Ectodermal cell (in vitro differentiated cells): ENCODE data around the gene APOL2.
"Not testable (repeated sequence)": the region's sequence is repeated elsewhere in the genome, so short reads cannot be mapped to it uniquely, and the experiment has no call there.

ENCODE experiments used
- H3K27ac ChIP-seq: 2 replicates; pipeline ENCODE4 v1.7.0; 2013; ENCODE audit warnings: mild to moderate bottlenecking, low read depth, low read length; ENCODE audit not compliant: insufficient read depth, poor library complexity, severe bottlenecking
- H3K27me3 ChIP-seq: 2 replicates; pipeline ENCODE4 v1.7.0; 2013; ENCODE audit warnings: mild to moderate bottlenecking, low read length; ENCODE audit not compliant: insufficient read depth, control insufficient read depth, poor library complexity, severe bottlenecking
- H3K36me3 ChIP-seq: one replicate; pipeline ENCODE4 v1.7.0; 2013; ENCODE audit warnings: low read length; ENCODE audit not compliant: control insufficient read depth, insufficient read depth
- H3K4me1 ChIP-seq: one replicate; pipeline ENCODE4 v1.7.0; 2013; ENCODE audit warnings: low read length; ENCODE audit not compliant: control insufficient read depth, insufficient read depth
- H3K4me3 ChIP-seq: 2 replicates; pipeline ENCODE4 v1.7.0; 2013; ENCODE audit warnings: low read depth, low read length, control low read depth; ENCODE audit not compliant: insufficient read depth
- H3K9me3 ChIP-seq: 2 replicates; pipeline ENCODE4 v1.7.0; 2013; ENCODE audit warnings: mild to moderate bottlenecking, low read length, moderate library complexity; ENCODE audit not compliant: control insufficient read depth
- WGBS, 2 experiments: methylation state at CpG; one replicate each; pipeline ENCODE4 v1.1.7; 2013; ENCODE audit warnings: missing lambda C conversion rate in 2 of 2; 5-methylcytosine and 5-hydroxymethylcytosine counted together

APOL2 gene

DNA sequence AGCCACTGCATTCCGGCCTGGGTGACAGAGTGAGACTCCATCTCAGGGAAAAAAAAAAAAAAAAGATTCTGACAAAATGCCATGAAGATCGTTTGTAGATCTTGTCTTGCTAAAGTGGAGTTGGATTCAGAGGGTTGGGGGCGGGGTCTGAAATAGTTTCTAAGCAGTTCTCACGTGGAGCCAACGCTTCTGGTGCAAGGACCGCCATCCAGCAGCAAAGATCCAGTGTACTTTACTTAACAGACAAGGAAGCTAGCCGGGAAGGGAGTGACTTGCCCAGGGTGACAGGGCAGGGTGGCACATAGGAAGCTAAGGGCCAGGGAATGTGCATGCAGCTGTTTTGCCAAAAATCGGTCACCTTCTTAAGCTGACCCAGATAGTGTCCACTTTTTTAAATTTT, 41.1 kb upstream of the APOL2 start:
- WGBS, 2 experiments: 91 to 94% methylated on average over 8 of the region's 8 CpGs
- Histone ChIP-seq H3K27me3 (no peaks in the 10 kb centered on the region), H3K36me3 (peaks cover 24% of the 10 kb centered on the region), H3K27ac (no peak overlapping the region), H3K4me3 (no peak overlapping the region), H3K9me3 (no peaks in the 10 kb centered on the region), H3K4me1 (no peaks in the 10 kb centered on the region)

DNA sequence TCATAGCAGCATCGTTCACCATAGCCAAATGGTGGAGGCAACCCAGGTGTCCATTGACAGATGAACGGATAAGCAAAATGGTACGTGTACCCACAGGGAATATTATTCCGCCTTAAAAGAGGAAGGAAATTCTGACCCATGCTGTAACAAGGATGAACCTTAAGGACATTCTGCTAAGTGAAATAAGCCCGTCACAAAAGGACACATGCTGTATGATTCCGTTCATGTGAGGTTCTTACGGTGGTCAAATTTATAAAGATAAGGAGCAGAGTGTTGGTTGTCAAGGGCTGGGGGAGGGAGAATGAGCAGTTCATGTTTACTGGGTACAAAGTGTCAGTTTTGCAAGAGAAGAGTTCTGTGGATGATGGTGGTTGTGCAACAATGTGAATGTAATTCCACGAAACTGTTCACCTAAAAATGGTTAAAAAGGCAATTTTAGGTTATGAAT, 39.9 kb upstream of the APOL2 start:
- no peaks in the 10 kb centered on the region for H3K9me3 ChIP-seq
- no peak overlapping the region for H3K27ac ChIP-seq
- WGBS, 2 experiments: 91 to 96% methylated on average over 8 of the region's 8 CpGs
- H3K27me3 ChIP-seq: no peaks in the 10 kb centered on the region
- H3K36me3 ChIP-seq: peaks cover 13% of the 10 kb centered on the region
- H3K4me3 ChIP-seq: no peak overlapping the region
- H3K4me1 ChIP-seq: no peaks in the 10 kb centered on the region

DNA sequence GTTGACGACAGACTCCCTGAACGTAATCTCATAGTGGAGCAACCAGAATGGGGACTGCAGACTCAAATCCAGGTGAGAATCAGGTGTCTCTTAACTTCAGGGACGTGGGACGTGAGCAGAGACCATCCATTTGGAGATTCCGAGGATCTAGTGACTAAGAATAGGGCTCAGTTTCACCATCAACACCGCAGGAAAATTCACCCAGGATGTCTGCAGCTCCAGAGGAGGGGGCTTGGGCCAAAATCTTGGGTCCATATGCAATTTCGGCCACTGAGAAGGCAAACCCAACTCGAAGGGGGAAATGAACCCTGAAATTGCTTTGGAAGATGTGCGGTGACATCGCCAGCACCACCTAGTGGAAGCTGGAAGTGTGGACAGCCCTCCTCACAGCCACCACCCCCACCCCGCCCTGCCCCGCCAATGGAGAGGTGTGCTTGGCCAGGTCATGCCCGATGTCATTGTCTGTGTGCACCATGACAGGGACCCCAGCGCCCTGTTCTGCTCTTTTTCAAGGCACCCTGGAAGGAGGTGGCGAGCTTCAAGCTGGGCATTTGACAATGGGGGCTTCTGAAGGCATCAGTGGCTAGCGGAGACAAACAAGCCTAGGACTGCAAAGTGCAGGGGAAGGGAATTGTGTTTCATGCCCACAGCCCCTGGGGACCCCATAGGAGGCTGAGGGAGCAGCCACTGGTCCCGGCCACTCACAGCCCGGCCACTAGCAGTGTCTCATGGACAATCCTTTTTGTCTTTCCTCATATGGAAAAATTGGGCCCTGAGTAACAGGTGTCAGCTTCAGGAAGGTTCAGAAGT, 38.4 kb upstream of the APOL2 start:
- H3K27ac ChIP-seq: no peak overlapping the region
- peaks cover 9% of the 10 kb centered on the region for H3K36me3 ChIP-seq
- H3K27me3 ChIP-seq: no peaks in the 10 kb centered on the region
- H3K9me3 ChIP-seq: no peaks in the 10 kb centered on the region
- WGBS, 2 experiments: 40 to 42% methylated on average over 18 of the region's 18 CpGs
- H3K4me1 ChIP-seq: no peaks in the 10 kb centered on the region
- H3K4me3 ChIP-seq: no peak overlapping the region

DNA sequence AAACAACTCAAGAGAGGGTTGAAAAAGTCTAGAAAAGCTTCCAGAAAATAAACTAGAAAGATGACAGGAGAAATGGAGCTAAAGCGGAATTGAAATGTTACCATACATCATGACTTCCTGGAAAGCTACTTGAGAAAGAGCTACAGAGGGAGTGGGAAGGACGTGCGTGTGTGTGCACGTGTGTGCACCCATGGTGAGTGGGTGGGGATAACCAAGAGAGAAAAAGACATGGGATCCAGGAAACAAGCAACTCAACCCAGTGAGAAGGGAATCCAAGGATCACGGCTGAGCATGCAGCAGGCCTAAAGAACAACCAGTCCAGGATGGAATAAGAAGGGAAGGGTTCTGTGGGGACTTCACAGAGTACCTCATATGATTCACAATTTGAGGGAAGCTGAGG, 35.2 kb upstream of the APOL2 start:
- Histone ChIP-seq H3K27ac (no peak overlapping the region), H3K9me3 (no peaks in the 10 kb centered on the region), H3K36me3 (no peaks in the 10 kb centered on the region), H3K4me1 (no peaks in the 10 kb centered on the region), H3K4me3 (no peak overlapping the region), H3K27me3 (no peaks in the 10 kb centered on the region)
- WGBS, 2 experiments: 95 to 98% methylated on average over 5 of the region's 5 CpGs

DNA sequence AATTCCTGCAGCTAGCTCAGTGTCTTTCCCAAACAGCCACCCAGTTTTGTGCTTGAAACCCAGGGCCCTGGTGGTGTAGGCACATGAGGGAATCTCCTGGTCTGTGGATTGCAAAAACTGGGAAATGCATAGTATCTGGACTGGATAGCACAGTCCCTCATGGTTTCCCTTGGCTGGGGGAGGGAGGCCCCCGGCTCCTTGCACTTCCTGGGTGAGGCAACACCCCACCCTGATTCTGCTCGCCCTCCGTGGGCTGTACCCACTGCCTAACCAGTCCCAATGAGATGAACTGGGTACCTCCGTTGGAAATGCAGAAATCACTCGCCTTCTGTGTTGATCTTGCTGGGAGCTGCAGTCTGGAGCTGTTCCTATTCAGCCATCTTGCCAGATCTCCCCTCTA, 32.6 kb upstream of the APOL2 start:
- H3K27ac ChIP-seq: not testable (repeated sequence)
- WGBS, 2 experiments: 91 to 95% methylated on average over 5 of the region's 5 CpGs

DNA sequence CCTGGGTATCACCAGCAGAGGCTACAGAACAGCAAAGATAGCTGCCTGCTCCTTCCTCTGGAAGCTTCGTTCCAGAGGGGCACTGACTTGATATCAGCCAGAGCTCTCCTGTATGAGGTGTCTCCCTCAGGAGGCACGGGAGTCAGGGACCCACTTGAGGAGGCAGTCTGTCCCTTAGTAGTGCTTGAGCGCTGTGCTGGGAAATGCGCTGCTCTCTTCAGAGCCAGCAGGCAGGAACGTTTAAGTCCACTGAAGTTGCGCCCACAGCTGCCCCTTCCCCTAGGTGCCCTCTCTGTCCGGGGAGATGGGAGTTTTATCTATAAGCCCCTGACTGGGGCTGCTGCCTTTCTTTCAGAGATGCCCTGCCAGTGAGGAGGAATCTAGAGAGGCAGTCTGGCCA, 31.9 kb upstream of the APOL2 start:
- H3K27me3 ChIP-seq, H3K27ac ChIP-seq, H3K9me3 ChIP-seq, H3K36me3 ChIP-seq, H3K4me1 ChIP-seq, H3K4me3 ChIP-seq: not testable (repeated sequence)
- WGBS, 2 experiments: 90 to 91% methylated on average over 7 of the region's 7 CpGs

More for the DNA sequence above, 32.6 kb upstream of the APOL2 start:
- H3K4me3 ChIP-seq, H3K27me3 ChIP-seq, H3K9me3 ChIP-seq, H3K4me1 ChIP-seq, H3K36me3 ChIP-seq: not testable (repeated sequence)

DNA sequence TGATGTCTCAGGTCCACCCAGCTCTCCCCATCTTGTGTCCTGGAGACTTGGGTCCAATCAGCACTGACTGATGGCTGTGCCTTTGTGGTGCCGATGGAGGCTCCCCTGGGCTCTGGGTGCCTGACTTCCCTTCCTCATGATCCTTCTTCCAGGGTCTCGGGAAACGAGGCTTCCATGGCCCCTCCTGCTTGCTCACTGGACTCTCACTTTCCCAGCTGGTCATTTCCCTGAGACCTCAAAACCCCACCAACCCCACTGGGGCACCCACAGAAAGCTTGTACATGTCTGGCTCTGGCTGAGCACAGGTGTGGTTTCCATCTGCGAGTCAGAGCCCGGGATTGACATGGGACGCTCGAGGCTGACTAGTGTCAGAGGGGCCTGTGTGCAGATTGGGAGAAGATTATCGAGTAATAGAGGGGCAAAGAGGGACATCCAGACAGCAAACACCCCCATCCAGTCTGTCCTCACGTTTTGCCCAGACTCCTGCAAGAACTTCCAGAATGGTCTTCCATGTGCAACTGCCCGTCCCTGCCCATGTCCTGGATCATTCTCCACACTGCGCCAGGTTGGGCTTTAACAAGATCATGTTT, 28.7 kb upstream of the APOL2 start:
- WGBS, 2 experiments: 91 to 97% methylated on average over 11 of the region's 11 CpGs
- no peaks in the 10 kb centered on the region for H3K9me3 ChIP-seq
- no peaks in the 10 kb centered on the region for H3K4me1 ChIP-seq

DNA sequence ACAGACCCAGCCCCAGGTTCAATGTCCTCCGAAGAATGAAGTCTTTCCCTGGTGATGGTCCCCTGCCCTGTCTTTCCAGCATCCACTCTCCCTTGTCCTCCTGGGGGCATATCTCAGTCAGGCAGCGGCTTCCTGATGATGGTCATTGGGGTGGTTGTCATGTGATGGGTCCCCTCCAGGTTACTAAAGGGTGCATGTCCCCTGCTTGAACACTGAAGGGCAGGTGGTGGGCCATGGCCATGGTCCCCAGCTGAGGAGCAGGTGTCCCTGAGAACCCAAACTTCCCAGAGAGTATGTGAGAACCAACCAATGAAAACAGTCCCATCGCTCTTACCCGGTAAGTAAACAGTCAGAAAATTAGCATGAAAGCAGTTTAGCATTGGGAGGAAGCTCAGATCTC, 27.7 kb upstream of the APOL2 start:
- H3K4me3 ChIP-seq: no peak overlapping the region
- H3K4me1 ChIP-seq: no peaks in the 10 kb centered on the region
- no peaks in the 10 kb centered on the region for H3K9me3 ChIP-seq
- 95 to 99% methylated on average over 4 of the region's 4 CpGs for WGBS, 2 experiments
- no peaks in the 10 kb centered on the region for H3K36me3 ChIP-seq
- no peak overlapping the region for H3K27ac ChIP-seq
- no peaks in the 10 kb centered on the region for H3K27me3 ChIP-seq

More for the DNA sequence above, 28.7 kb upstream of the APOL2 start:
- H3K27ac ChIP-seq: no peak overlapping the region
- H3K4me3 ChIP-seq: no peak overlapping the region
- H3K36me3 ChIP-seq: no peaks in the 10 kb centered on the region
- no peaks in the 10 kb centered on the region for H3K27me3 ChIP-seq

DNA sequence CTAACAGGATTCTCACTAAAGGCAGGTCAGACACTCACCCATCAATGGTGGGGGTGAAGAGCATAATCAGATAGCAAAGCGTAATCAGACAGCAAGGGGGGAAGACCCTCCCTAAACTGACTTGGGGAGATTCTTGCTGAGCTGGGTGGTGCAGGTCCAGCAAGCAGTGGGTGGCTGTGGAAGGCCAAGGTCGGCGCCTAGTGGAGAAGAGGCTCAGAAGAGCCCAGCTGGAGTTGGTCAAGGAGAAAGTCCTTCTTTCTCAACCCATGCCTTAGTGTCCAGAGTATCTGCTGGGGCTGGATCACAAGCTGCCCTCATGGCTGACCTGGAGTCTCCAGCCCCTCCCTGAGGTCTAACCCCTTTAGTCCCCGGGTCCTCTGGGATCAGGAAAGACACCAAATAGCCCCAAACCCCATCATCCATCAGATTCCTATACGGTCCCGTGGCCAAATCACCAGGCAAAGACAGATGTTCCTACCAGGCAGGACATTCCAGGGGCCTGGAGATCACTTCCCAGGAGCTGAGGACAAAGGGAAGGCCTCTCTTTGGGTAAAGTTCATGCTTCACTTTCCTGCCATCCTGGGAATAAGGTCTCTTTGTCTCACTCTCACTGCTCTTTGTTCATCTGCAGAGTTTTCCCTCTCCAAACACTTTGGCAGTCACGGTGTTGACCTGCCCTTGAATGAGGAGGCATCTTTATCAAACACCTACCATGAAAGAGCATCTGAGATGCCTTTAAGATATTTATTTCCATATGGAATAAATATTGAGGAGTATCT, 24.7 kb upstream of the APOL2 start:
- 84 to 87% methylated on average over 6 of the region's 7 CpGs for WGBS, 2 experiments
- not testable (repeated sequence) for H3K27me3 ChIP-seq, H3K4me3 ChIP-seq

DNA sequence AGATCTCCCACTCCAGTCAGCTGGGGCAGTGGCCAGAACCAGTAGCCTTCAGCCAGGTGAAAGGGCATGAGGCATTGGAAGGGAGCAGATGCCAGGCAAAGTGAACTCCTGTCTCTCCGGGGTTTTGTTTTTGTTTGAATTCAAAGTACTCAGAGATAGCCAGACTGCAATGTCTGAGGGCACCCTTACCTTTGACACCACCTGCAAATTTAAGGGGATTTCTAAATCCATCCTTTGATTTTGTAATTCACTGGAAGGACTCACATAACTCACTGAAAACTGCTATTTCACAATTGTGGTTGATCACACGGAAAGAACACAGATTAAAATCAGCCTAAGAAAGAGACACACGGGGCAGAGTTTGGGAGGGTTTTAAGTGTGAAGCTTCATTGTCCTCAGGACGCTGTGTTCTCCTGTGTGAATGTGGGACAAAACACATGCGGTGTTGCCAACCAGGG, 23.9 kb upstream of the APOL2 start:
- 71 to 73% methylated on average over 5 of the region's 5 CpGs for WGBS, 2 experiments
- H3K4me3 ChIP-seq, H3K27me3 ChIP-seq, H3K27ac ChIP-seq, H3K36me3 ChIP-seq, H3K9me3 ChIP-seq: not testable (repeated sequence)
- peaks cover 15% of the 10 kb centered on the region for H3K4me1 ChIP-seq

More for the DNA sequence above, 24.7 kb upstream of the APOL2 start:
- not testable (repeated sequence) for H3K4me1 ChIP-seq, H3K27ac ChIP-seq, H3K36me3 ChIP-seq, H3K9me3 ChIP-seq
